ENCODE data around the gene CLDN19.

The CLDN19 gene

GRCh38 chr1:42700006-42700405 lies 40.0 kb downstream of the CLDN19 start:
- CTCF ChIA-PET: no interaction called here
- POLR2A ChIA-PET: no interaction called here
- no peak for TF ChIP-seq CTCF (IDR thresholded peaks at IDR 0.05; ENCODE audit: control extremely low read depth, extremely low read depth, low read depth, missing control alignments)
- DNase-seq (ENCODE audit: extremely low spot score): no peak

- no peak for DNase-seq (ENCODE audit: extremely low spot score)
- no peak for TF ChIP-seq CTCF (IDR thresholded peaks at IDR 0.05; ENCODE audit: control extremely low read depth, extremely low read depth, low read depth, missing control alignments)
- ChIA-PET POLR2A (no interaction called here), CTCF (no interaction called here)
Observed at GRCh38 chr1:42698081-42698813, 41.8 kb downstream of the CLDN19 start.

GRCh38 chr1:42692911-42693310 lies 47.1 kb downstream of the CLDN19 start:
- TF ChIP-seq CTCF (IDR thresholded peaks at IDR 0.05; ENCODE audit: control extremely low read depth, extremely low read depth, low read depth, missing control alignments): no peak
- DNase-seq (ENCODE audit: extremely low spot score): no peak
- ChIA-PET CTCF (interaction anchor here (1.2 kb wide), 1 partner anchor 8 kb away, joined by 3 read pairs; no protein-coding TSS in a partner anchor), POLR2A (interaction anchor here (0.8 to 1.3 kb wide), 2 partner anchors 10 to 11 kb away, joined by 3 read pairs; partner anchors contain the start of gene YBX1)

GRCh38 chr1:42692461-42692860 lies 47.6 kb downstream of the CLDN19 start:
- ChIA-PET POLR2A (interaction anchor here (0.8 to 1.3 kb wide), 2 partner anchors 10 kb away, joined by 3 read pairs; partner anchors contain the start of gene YBX1), CTCF (interaction anchor here (0.9 to 1.7 kb wide), 3 partner anchors 9 to 114 kb away, joined by 3 to 5 read pairs (median 4); no protein-coding TSS in a partner anchor)
- no peak for DNase-seq (ENCODE audit: extremely low spot score)
- no peak for TF ChIP-seq CTCF (IDR thresholded peaks at IDR 0.05; ENCODE audit: control extremely low read depth, extremely low read depth, low read depth, missing control alignments)

GRCh38 chr1:42691157-42691498 lies 48.9 kb downstream of the CLDN19 start:
- CTCF ChIA-PET: interaction anchor here (0.9 to 2.3 kb wide), 10 partner anchors 10 to 382 kb away, joined by 3 to 5 read pairs (median 3); no protein-coding TSS in a partner anchor
- no peak for TF ChIP-seq CTCF (IDR thresholded peaks at IDR 0.05; ENCODE audit: control extremely low read depth, extremely low read depth, low read depth, missing control alignments)
- POLR2A ChIA-PET: interaction anchor here (1.1 to 1.7 kb wide), 2 partner anchors 9 to 11 kb away, joined by 3 to 11 read pairs; partner anchors contain the start of gene YBX1
- no peak for DNase-seq (ENCODE audit: extremely low spot score)

GRCh38 chr1:42690477-42691156 lies 49.4 kb downstream of the CLDN19 start:
- no peak for DNase-seq (ENCODE audit: extremely low spot score)
- no peak for TF ChIP-seq CTCF (IDR thresholded peaks at IDR 0.05; ENCODE audit: control extremely low read depth, extremely low read depth, low read depth, missing control alignments)
- CTCF ChIA-PET: interaction anchor here (0.9 to 2.3 kb wide), 11 partner anchors 11 to 383 kb away, joined by 3 to 5 read pairs (median 3); no protein-coding TSS in a partner anchor
- POLR2A ChIA-PET: interaction anchor here (1.1 to 1.7 kb wide), 2 partner anchors 8 to 12 kb away, joined by 3 to 11 read pairs; partner anchors contain the start of gene YBX1
